Measurements from ENCODE around the gene CCNQ.

The CCNQ gene

GRCh38 chrX:153640736-153641575 is 42.0 kb upstream of the CCNQ start:
- Histone ChIP-seq H3K27ac (no peak overlapping the region), H3K4me3 (ENCODE audit: low read depth, low read length) (no peak overlapping the region), H3K27me3 (replicated peaks) (peaks cover 33% of the 10 kb centered on the region), H3K36me3 (replicated peaks) (no peaks in the 10 kb centered on the region)
- in situ Hi-C loops (cut with HindIII; ENCODE audit: low pct_ligation_motif_present, low sequenced_read_pairs) = no loop called here
- TF ChIP-seq CTCF (IDR thresholded peaks at IDR 0.05; ENCODE audit: low read depth, low read length, missing control alignments) = no peak
- no peak for DNase-seq

- Histone ChIP-seq H3K27me3 (replicated peaks) (peaks cover 27% of the 10 kb centered on the region), H3K27ac (no peak overlapping the region), H3K36me3 (replicated peaks) (no peaks in the 10 kb centered on the region), H3K4me3 (ENCODE audit: low read depth, low read length) (no peak overlapping the region)
- no peak for DNase-seq
- in situ Hi-C loops (cut with HindIII; ENCODE audit: low pct_ligation_motif_present, low sequenced_read_pairs) = no loop called here
- no peak for TF ChIP-seq CTCF (IDR thresholded peaks at IDR 0.05; ENCODE audit: low read depth, low read length, missing control alignments)
Measured at GRCh38 chrX:153640045-153640686, 41.2 kb upstream of the CCNQ start.

GRCh38 chrX:153639177-153640044 is 40.5 kb upstream of the CCNQ start:
- Histone ChIP-seq H3K27me3 (replicated peaks) (peaks cover 19% of the 10 kb centered on the region), H3K4me3 (ENCODE audit: low read depth, low read length) (no peak overlapping the region), H3K36me3 (replicated peaks) (no peaks in the 10 kb centered on the region), H3K27ac (no peak overlapping the region)
- DNase-seq = no peak
- TF ChIP-seq CTCF (IDR thresholded peaks at IDR 0.05; ENCODE audit: low read depth, low read length, missing control alignments) = no peak
- in situ Hi-C loops (cut with HindIII; ENCODE audit: low pct_ligation_motif_present, low sequenced_read_pairs) = no loop called here

- in situ Hi-C loops (cut with HindIII; ENCODE audit: low pct_ligation_motif_present, low sequenced_read_pairs) = no loop called here
- Histone ChIP-seq H3K27me3 (replicated peaks) (peaks cover 15% of the 10 kb centered on the region), H3K27ac (no peak overlapping the region), H3K4me3 (ENCODE audit: low read depth, low read length) (no peak overlapping the region), H3K36me3 (replicated peaks) (no peaks in the 10 kb centered on the region)
- DNase-seq = no peak
- no peak for TF ChIP-seq CTCF (IDR thresholded peaks at IDR 0.05; ENCODE audit: low read depth, low read length, missing control alignments)
Measured at GRCh38 chrX:153638436-153639176, 39.7 kb upstream of the CCNQ start.

- in situ Hi-C loops (cut with HindIII; ENCODE audit: low pct_ligation_motif_present, low sequenced_read_pairs) = no loop called here
Measured at GRCh38 chrX:153638041-153638371, 39.1 kb upstream of the CCNQ start.

More at GRCh38 chrX:153638041-153638371, 39.1 kb upstream of the CCNQ start:
- TF ChIP-seq CTCF (IDR thresholded peaks at IDR 0.05; ENCODE audit: low read depth, low read length, missing control alignments) = no peak
- no peak overlapping the region for H3K4me3 ChIP-seq (ENCODE audit: low read depth, low read length)
- H3K27me3 ChIP-seq (replicated peaks) = peaks cover 11% of the 10 kb centered on the region
- no peaks in the 10 kb centered on the region for H3K36me3 ChIP-seq (replicated peaks)
- no peak for DNase-seq
- H3K27ac ChIP-seq = no peak overlapping the region
